GM18951 (cell line): Measurements from ENCODE around the gene NUTM2A.
"Not testable (repeated sequence)": the region's sequence is repeated elsewhere in the genome, so short reads cannot be mapped to it uniquely, and the experiment has no call there.

Experiments
- in situ Hi-C: fragments of 300-500 bp; cut with MboI; formaldehyde crosslinking; loops from one replicate; pipeline ENCODE4 v1.12.0; 2022; ENCODE audit warnings: low sequenced_read_pairs, mixed read lengths, inconsistent platforms; ENCODE audit not compliant: unreplicated experiment

Gene NUTM2A

GRCh38 chr10:87225148-87225547 is at the start of gene NUTM2A:
Gene NUTM2A, plus strand, starts transcription at chr10:87225448. Its CDS starts 383 bp downstream, at chr10:87225831.
- in situ Hi-C loops, result not testable (repeated sequence)

GRCh38 chr10:87177587-87177986 is 47.7 kb upstream of the NUTM2A start:
- in situ Hi-C loops, result not testable (repeated sequence)

- in situ Hi-C loops, result not testable (repeated sequence)
These were observed 40.8 kb upstream of the NUTM2A start for GRCh38 chr10:87184421-87184820.

GRCh38 chr10:87186016-87186415 is 39.2 kb upstream of the NUTM2A start:
- in situ Hi-C loops, result not testable (repeated sequence)

- in situ Hi-C loops, result not testable (repeated sequence)
These were observed 37.7 kb upstream of the NUTM2A start for GRCh38 chr10:87187573-87187972.

GRCh38 chr10:87191841-87192240 is 33.4 kb upstream of the NUTM2A start:
- in situ Hi-C loops, result not testable (repeated sequence)

- in situ Hi-C loops, result not testable (repeated sequence)
These were observed 24.3 kb upstream of the NUTM2A start for GRCh38 chr10:87200924-87201323.

- in situ Hi-C loops, result not testable (repeated sequence)
These were observed 20.4 kb upstream of the NUTM2A start for GRCh38 chr10:87204801-87205200.

- in situ Hi-C loops, result not testable (repeated sequence)
These were observed 18.3 kb upstream of the NUTM2A start for GRCh38 chr10:87206922-87207321.

- in situ Hi-C loops, result not testable (repeated sequence)
These were observed 14.9 kb upstream of the NUTM2A start for GRCh38 chr10:87210309-87210708.

- in situ Hi-C loops, result not testable (repeated sequence)
These were observed 13.4 kb upstream of the NUTM2A start for GRCh38 chr10:87211848-87212247.

- in situ Hi-C loops, result not testable (repeated sequence)
These were observed 12.0 kb upstream of the NUTM2A start for GRCh38 chr10:87213150-87213765.

- in situ Hi-C loops, result not testable (repeated sequence)
These were observed 11.4 kb upstream of the NUTM2A start for GRCh38 chr10:87213806-87214205.

GRCh38 chr10:87216120-87216519 is 9.1 kb upstream of the NUTM2A start:
- in situ Hi-C loops, result not testable (repeated sequence)

GRCh38 chr10:87219370-87219769 is 5.9 kb upstream of the NUTM2A start:
- in situ Hi-C loops, result not testable (repeated sequence)

- in situ Hi-C loops, result not testable (repeated sequence)
These were observed 2.5 kb upstream of the NUTM2A start for GRCh38 chr10:87222789-87223188.

GRCh38 chr10:87228247-87228646 is 3.0 kb downstream of the NUTM2A start:
- in situ Hi-C loops, result not testable (repeated sequence)

GRCh38 chr10:87229211-87229610 is 4.0 kb downstream of the NUTM2A start:
- in situ Hi-C loops, result not testable (repeated sequence)

GRCh38 chr10:87234854-87235253 is 9.6 kb downstream of the NUTM2A start:
- in situ Hi-C loops, result not testable (repeated sequence)

- in situ Hi-C loops, result not testable (repeated sequence)
These were observed 12.0 kb downstream of the NUTM2A start for GRCh38 chr10:87237244-87237643.

GRCh38 chr10:87239346-87239808 is 14.1 kb downstream of the NUTM2A start:
- in situ Hi-C loops, result not testable (repeated sequence)

- in situ Hi-C loops, result not testable (repeated sequence)
These were observed 16.9 kb downstream of the NUTM2A start for GRCh38 chr10:87242192-87242591.
